ENCODE data around the gene AGPAT4. TPM values are rescaled to one million over a fixed set of nuclear protein-coding genes. Genes with fewer than 3 reads are reported as not detected.

AGPAT4 gene
- total and polyA plus RNA-seq, 2 of the 13 experiments (the other 11 are each of a cell fraction or from before 2014, with no cell fraction given) = 0.07 to 0.13 TPM

GRCh38 chr6:161215876-161216615, 57.8 kb downstream of the AGPAT4 start:
- TF ChIP-seq STAT6 (CRISPR knock-in tag; IDR thresholded peaks at IDR 0.05; ENCODE audit: borderline replicate concordance) (no peak), EHMT2 (IDR thresholded peaks at IDR 0.05; ENCODE audit: borderline replicate concordance, low read depth, low read length) (no peak), ZNF430 (CRISPR knock-in tag; IDR thresholded peaks at IDR 0.05) (no peak), SIN3A (IDR thresholded peaks at IDR 0.05; ENCODE audit: borderline replicate concordance, low read depth, low read length) (no peak), SMAD9 (CRISPR knock-in tag; IDR thresholded peaks at IDR 0.05) (no peak), ZBTB42 (CRISPR knock-in tag; IDR thresholded peaks at IDR 0.05) (no peak), RERE (CRISPR knock-in tag; IDR thresholded peaks at IDR 0.05; ENCODE audit: low read depth) (no peak), SRSF9 (IDR thresholded peaks at IDR 0.05; ENCODE audit: borderline replicate concordance, insufficient read depth, low read depth, low read length, poor library complexity, severe bottlenecking) (no peak), ELF1 (CRISPR knock-in tag; IDR thresholded peaks at IDR 0.05) (no peak), MLLT10 (CRISPR knock-in tag; IDR thresholded peaks at IDR 0.05) (no peak), MAFK (conservative IDR thresholded peaks at IDR 0.05 in 1 of 2, IDR thresholded peaks at IDR 0.05 in 1 of 2; ENCODE audit: low read length in 2 of 2) (no peak), ZNF235 (CRISPR knock-in tag; IDR thresholded peaks at IDR 0.05; ENCODE audit: borderline replicate concordance) (no peak), MIER2 (CRISPR knock-in tag; IDR thresholded peaks at IDR 0.05) (no peak), HNRNPLL (IDR thresholded peaks at IDR 0.05; ENCODE audit: low read depth, low read length, poor library complexity, severe bottlenecking) (no peak), ZNF850 (CRISPR knock-in tag; conservative IDR thresholded peaks at IDR 0.05) (no peak), YEATS4 (CRISPR knock-in tag; IDR thresholded peaks at IDR 0.05; ENCODE audit: borderline replicate concordance) (no peak), CEBPB (IDR thresholded peaks at IDR 0.05; ENCODE audit: borderline replicate concordance, low read depth, low read length) (no peak)
- FAIRE-seq = no peak
- 58% methylated on average over 13 of the region's 13 CpGs for WGBS (ENCODE audit: low lambda C conversion rate)
- H2AFZ ChIP-seq (ENCODE audit: low read length) = peak overlapping the region; percentile 25
- H3K79me2 ChIP-seq (ENCODE audit: insufficient read depth, low read length) = no peaks in the 10 kb centered on the region
- peaks cover 33% of the 10 kb centered on the region for H3K9me3 ChIP-seq (ENCODE audit: low read length)
- H3K4me1 ChIP-seq (ENCODE audit: insufficient read depth, low read length) = peaks cover 4% of the 10 kb centered on the region; the same call in 1 of the 2 replicates
- intact Hi-C loops (cut with micrococcal nuclease; ENCODE audit: unreplicated experiment) (no loop called here), in situ Hi-C loops (cut with HindIII; ENCODE audit: extremely low pct_ligation_motif_present, low pct_unique_long_range_greater_than_20kb) (no loop called here)
- ATAC-seq = no peak
- H3K27ac ChIP-seq (ENCODE audit: extremely low read length, insufficient read depth, low read length) = no peak overlapping the region
- H3K27me3 ChIP-seq (ENCODE audit: control insufficient read depth in 1 of 2, insufficient read depth in 2 of 2, low read length in 2 of 2) = peaks cover 0 to 12% of the 10 kb centered on the region in 2 experiments; a peak in 1 of 5 replicates
- H3K9ac ChIP-seq (ENCODE audit: insufficient read depth, low read depth, low read length) = no peak overlapping the region
- no peaks in the 10 kb centered on the region for H4K20me1 ChIP-seq (ENCODE audit: insufficient read depth, low read length)
- BruUV-seq (replicated peaks) = no TSS peak
- H3K4me2 ChIP-seq (ENCODE audit: low read depth, low read length) = peak overlapping the region; percentile 43
- DNase-seq (ENCODE audit: low spot score) = no peak
- CTCF ChIA-PET (ENCODE audit: low intra/inter-chr PET ratio, low total read pairs) = no interaction called here
- peak overlapping the region; percentile 27 to 51 (median 36); a peak in 5 of 6 replicates for H3K4me3 ChIP-seq (replicated peaks in 1 of 3; ENCODE audit: insufficient read depth in 1 of 3, low read depth in 2 of 3, low read length in 3 of 3)
- POLR2A ChIA-PET = no interaction called here
- no peaks in the 10 kb centered on the region for H3K36me3 ChIP-seq (replicated peaks in 1 of 2; ENCODE audit: control insufficient read depth in 1 of 2, insufficient read depth in 2 of 2, low read length in 2 of 2)

Data from HepG2 (cell line).